Suppressor macrophage (primary cell): ENCODE data around the gene HCN2.
"Not testable (repeated sequence)": the region's sequence is repeated elsewhere in the genome, so short reads cannot be mapped to it uniquely, and the experiment has no call there.

ENCODE experiments used
- DNase-seq, 4 experiments: peaks; one replicate each; pipeline ENCODE4 v3.0.0-alpha.2; 2020 to 2022

HCN2 gene

GRCh38 chr19:585551-586110, 4.0 kb upstream of the HCN2 start:
- DNase-seq, result no peak

DNA sequence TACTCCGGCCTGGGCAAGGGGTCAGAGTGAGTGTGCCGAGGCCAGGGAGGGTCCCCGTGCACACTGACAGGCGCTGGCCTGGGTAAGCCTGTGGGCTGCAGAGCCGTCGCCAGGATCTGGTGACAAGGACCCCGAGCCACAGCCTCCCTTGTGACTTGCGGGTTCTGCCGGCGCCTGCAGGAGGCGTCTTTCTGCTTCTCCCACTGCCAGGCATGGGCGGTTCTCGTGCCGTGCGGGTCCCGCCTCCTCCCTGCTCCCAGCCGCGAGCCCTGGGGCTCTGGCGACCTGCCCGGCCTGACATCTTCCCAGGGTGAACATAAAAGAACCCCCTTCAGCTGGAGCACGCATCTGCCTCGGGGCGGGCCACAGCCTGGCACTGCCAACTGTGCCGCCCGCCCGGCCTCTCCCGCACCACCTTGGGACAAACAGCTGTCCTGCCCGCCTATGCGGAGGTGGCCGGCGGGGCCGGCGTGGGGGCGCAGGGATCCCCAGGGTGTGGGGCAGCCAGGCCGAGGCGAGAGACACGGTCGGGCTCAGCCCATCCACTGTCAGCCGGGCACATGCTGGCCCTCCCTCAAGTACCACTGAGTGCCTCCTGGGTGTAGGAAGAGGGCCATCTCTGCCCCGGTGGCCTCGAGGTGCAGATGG, 1.5 kb upstream of the HCN2 start:
- DNase-seq, result peak; percentile 67 to 87 (median 80)

- peak in 1 of 4 experiments; percentile 43 for DNase-seq
Observed at GRCh38 chr19:588741-589692, 664 bp upstream of the HCN2 start.

GRCh38 chr19:590396-590745, 690 bp downstream of the HCN2 start:
- peak in 1 of 4 experiments; percentile 59 for DNase-seq

DNA sequence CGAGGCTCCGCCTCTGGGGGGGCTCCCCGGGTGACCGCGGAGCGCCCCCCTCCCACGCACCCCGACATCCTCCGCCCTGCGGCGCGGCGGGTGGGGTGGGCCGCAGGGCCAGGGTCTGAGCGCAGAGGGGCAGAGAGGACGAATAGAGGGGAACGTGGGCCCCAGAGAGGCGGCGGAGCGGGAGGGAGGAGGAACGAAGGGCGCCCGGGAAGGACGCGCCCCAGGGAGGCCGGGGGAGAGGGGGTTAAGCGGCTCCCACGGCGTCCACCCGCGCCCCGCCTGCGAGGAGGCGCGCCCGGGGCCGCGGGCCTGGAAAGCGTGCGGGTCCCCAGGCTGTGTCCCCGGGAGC, 1.0 kb downstream of the HCN2 start:
- no peak for DNase-seq

DNA sequence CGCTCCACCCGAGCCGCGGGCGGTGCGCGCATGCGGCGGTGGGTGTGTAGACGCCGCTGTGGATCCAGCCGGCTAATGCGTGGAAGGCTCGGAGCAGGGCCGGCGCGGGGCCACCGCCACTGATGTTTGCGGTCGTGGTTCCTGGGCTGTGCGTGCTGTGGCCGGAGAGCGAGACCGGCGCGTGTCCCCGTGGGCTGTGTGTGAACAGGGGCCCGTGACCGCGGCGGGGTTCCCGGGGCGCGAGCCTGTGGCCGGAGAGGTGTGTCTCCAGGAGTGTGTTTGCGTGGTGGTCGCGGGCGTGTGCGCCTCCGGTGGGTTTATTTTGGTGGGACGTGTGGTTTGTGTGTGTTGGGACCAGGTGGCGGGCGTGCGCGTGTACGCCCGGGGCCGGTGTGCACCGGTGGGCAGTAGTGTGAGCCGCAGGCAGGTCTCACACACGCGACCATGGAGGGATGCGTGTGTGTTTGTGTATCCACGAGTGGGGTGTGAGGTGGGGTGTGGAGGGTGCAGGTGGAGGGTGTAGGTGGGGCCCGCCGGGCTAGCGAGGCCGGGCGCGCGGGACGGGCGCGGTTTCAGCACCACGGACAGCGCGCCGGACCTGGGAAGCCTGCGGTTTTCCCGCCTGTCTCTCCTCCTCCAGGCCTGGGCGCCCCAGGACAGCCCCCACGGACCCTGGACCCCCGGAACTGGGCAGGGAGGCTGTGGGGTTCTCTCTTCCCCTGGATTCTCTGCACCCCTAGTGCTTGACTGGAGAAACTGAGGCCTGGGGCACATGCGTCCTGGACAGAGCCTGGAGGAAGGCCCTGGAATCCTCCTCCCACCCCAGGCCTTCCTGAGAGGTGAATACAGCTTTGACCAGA, 1.6 kb downstream of the HCN2 start:
- peak; percentile 23 to 74 (median 46) for DNase-seq

GRCh38 chr19:592101-592500, 2.4 kb downstream of the HCN2 start:
- no peak for DNase-seq

DNA sequence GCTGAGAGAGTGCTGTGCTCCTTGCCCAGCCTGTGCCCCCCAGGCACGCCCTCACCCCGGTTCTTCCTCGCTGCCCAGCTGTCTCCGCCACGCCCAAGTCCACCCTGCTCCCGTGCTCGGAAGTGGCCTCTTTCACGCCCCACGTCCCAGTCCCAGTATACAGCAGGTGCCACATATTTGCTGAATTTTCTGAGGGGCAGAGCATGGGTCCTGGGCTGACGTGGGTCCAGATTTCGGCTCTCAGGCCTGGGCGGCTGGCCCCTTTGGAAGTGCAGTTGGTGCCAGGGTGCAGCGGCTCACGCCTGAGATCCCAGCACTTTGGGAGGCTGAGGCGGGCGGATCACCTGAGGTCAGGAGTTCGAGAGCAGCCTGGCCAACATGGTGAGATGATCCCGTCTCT, 3.4 kb downstream of the HCN2 start:
- DNase-seq, result no peak

DNA sequence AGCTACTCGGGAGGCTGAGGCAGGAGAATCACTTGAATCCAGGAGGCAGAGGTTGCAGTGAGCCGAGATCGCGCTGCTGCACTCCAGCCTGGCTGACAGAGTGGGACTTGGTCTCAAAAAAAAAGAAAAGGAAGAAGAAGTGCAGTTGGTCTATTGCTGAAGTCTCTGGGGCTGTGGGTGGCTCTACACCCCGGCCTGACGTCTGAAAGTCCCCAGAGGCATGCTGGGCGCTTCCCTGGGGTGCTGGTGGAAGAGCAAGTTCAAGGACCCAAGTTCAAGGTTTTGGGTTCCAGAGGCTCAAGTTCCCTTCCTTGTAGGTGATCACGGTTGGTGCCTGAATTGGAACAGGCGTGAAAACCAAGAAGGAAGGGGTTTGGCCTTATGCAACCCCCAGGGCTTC, 3.8 kb downstream of the HCN2 start:
- peak in 2 of 4 experiments; percentile 41 to 59 for DNase-seq

- DNase-seq, result no peak
Observed at GRCh38 chr19:594265-594870, 4.7 kb downstream of the HCN2 start.

DNA sequence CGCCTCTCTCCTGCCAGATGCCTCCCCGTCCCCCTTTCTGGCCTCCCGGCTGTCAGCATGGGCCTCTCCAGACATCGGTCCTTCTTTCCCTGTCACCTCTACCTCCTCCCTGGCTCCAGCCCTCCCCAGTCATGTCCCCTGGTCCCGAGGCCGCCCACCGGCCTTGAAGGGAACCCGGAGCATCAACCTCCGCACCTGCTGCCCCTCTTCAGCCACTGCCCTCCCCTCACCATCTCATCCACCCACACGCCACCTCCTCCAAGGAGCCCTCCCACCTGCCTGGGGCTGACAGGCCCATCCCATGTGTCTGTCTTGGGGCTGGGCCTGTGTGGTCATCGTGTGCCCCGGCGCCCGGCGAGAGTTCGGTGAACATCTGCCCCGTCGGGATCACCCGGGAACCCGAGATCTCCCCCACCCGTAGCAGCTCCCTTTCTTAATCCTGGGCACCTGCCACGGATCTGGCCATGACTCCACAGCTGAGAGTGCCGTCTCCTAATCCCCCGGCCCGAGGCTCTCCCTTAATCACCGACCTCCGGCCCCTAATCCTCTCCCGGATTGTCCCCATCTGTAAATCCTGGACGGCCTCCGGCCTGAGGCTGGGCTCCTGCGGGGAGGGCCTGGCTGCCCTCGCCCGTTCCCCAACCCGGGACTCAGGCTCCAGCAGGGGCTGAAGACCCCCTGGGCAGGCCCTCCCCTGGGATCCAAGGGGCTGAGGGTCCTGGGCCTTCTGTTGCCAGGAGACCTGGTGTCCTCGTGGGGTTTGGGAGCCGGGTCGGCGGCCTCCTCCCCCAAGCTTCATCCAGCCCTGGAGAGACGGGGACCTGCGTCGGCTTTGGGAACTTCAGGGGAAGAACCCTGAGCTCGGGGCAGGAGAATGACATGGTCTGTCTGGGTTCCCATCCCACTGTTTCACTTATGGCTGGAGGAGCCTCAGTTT, 5.9 kb downstream of the HCN2 start:
- no peak for DNase-seq

DNA sequence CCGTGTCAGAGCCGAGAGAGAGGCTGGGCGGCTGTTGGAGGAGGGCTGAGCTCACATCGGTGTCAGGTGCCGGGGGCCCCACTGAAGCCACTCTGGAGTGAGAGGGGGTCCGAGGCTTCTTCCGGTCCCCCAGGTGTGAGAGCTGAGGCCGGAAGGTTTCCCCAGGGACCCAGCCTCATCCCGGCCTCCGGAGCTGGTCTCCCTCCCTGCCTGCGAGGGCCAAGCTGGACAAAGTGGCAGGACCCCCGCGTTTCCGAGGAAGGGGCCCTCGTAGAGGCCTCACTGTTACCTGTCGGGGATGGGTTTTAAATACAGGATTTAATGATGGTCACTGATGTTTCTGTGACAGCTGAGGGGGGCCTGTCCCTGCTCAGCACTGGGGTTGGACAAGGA, 6.6 kb downstream of the HCN2 start:
- DNase-seq, result no peak

GRCh38 chr19:597406-598315, 8.0 kb downstream of the HCN2 start:
- no peak for DNase-seq

DNA sequence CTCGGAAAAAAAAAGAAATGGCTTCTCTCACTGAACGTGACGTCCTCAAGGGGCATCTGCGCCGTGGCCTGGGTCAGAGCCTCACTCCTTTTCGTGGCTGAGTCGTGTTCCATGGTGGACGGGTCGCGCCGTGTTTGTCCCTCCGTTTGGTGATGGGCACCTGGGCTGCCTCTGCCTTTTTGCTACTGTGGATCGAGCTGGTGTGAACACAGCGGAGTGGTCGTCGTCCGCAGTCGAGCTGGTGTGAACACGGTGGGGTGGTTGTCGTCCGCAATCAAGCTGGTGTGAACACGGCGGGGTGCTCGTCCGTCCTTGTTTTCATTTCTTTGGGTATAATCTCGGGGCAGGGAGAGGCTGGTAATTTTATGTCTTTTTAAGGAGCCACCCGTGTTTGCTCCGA, 11.6 kb downstream of the HCN2 start:
- DNase-seq, result no peak

DNA sequence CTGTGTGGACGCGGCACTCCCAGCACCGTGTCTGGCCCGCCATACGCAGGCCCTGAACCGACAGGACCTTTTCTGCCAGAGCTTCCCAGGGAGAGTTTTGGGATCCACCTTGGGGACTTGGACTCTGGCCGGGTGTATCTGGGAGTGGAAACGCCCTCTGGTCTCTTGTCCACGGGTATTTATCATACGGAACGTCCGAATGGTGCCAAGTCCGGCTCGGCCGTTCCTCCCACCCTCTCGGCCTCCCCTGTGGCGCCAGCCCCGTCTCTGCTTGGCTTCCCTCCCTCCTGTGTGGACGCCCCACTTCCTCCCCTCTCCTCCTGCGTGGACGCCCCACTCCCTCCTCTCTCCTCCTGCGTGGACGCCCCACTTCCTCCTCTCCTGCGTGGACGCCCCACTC, 12.1 kb downstream of the HCN2 start:
- DNase-seq, result no peak

- DNase-seq, result no peak
Observed at GRCh38 chr19:602391-603301, 13.0 kb downstream of the HCN2 start.

DNA sequence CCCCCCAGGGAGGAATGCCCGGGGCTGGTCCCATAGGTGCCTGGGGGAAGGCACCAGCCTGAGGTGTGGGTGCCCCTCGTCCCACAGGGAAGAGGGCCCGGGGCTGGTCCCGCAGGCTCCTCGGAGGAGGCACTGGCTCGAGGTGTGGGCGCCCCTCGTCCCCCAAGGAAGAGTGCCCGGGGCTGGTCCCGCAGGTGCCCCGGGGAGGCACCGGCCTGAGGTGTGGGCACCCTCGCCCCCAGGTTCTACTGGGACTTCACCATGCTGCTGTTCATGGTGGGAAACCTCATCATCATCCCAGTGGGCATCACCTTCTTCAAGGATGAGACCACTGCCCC, 13.6 kb downstream of the HCN2 start:
- not testable (repeated sequence) for DNase-seq

- not testable (repeated sequence) for DNase-seq
Observed at GRCh38 chr19:603779-604178, 14.1 kb downstream of the HCN2 start.

DNA sequence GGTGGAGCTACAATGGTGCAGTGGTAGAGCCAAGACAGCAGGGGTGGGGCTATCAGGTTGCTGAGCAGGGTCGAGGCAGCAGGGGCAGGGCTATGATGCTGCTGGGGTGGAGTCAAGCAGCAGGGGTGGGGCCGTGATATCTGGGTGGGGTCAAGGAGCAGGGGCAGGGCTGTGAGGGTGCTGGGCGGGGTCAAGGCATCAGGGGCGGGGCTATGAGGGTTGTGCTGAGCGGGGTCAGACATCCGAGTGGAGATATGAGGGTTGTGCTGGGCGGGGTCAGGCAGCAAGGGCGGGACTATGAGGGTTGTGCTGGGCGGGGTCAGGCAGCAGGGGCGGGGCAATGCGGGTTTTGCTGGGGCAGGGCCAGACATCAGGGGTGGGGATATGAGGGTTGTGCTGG, 14.7 kb downstream of the HCN2 start:
- peak in 2 of 4 experiments; percentile 12 to 27 for DNase-seq
